ENCODE measurements around the gene KLHDC8A.

GRCh38 chr1:205344066-205344928 lies 12.4 kb downstream of the KLHDC8A start:
- no peak for TF ChIP-seq GATA2 (IDR thresholded peaks at IDR 0.05; ENCODE audit: low read depth, low read length)
- TF ChIP-seq GATA3 (IDR thresholded peaks at IDR 0.05; ENCODE audit: low read depth, low read length): no peak
